ENCODE results near the gene TRIM37.

TRIM37 gene

GRCh38 chr17:59037960-59038359 is 68.7 kb downstream of the TRIM37 start:
- DNase-seq (ENCODE audit: low read depth): no peak

DNA sequence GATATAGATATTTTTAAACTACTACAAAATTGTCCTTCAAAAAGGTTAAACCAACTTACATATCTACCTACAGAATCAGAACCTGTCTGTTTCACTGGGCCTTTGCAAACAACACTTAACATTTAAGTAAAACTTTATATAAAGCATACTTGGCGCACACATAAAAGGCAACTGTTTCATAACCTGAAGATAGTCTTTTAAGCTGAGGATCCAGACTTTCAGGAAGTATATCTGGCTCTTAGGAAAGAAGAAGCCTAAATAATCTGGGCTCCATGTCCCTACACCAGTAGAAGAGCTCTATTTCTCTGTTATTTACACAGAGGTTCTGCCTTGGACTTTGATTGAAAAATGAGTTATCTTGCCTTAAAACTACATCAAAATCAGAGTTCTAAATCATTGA is 75.9 kb downstream of the TRIM37 start:
- no peak for DNase-seq (ENCODE audit: low read depth)

DNA sequence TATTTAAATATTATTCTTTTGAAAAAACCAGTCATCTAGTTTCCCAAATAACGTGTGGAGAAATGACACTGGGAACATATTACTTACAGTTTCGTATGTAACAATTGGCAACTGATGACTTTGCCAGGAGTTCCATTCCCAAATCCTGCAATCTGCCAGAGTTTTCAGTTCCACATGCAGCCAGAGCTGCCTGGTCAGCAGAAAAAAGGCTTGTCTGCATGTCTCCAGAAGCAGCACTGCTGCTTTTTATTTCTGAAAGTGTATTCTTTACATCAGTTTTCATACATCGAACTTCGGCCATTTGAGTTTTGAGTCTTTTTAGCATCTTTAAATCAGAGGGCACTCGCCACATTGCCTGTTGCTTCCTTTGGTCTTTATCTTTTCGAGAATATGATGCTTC is 78.4 kb downstream of the TRIM37 start:
- no peak for DNase-seq (ENCODE audit: low read depth)

GRCh38 chr17:59027750-59028149 is 78.9 kb downstream of the TRIM37 start:
- no peak for DNase-seq (ENCODE audit: low read depth)

GRCh38 chr17:59026176-59026939 is 80.3 kb downstream of the TRIM37 start:
- no peak for DNase-seq (ENCODE audit: low read depth)

DNA sequence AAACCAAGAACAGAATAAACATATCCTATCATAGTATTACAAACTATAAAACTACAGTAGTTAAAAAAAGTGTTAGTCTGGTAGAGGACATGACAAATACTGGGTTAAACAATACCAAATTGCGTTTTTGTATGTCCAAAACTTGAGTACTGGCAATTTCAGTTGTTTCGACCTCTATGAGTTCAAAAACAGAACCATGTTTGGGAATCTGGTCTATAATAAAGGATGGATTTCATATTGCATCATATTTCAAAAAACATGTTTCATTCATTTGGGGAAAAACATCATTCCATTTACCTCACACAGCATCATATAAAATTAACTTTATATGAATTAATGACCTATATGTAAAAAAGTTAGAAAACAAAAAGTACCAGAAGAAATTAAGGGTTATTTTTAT is 81.8 kb downstream of the TRIM37 start:
- DNase-seq (ENCODE audit: low read depth): no peak

DNA sequence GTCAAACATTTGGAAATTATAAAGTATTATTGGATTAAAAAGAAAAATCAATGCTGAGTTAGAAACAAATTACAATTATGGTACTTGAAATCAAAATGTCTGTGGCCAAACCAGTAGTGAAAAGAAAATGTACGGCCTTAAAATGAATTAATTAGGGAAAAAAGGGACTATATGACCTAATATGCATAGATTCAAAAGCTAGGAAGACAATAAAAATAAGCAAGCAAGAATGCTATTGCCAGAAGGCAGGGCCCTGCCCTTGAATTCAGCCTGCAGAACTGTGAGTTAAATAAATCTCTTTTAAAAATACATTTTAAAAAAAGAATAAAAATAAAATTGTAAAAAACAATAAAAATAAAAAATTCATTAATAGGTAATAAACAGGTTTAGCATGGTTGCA is 88.7 kb downstream of the TRIM37 start:
- no peak for DNase-seq (ENCODE audit: low read depth)

- DNase-seq (ENCODE audit: low read depth): no peak
Measured at GRCh38 chr17:59011975-59012374, 94.7 kb downstream of the TRIM37 start.

- DNase-seq (ENCODE audit: low read depth): no peak
Measured at GRCh38 chr17:59010026-59010425, 96.7 kb downstream of the TRIM37 start.

DNA sequence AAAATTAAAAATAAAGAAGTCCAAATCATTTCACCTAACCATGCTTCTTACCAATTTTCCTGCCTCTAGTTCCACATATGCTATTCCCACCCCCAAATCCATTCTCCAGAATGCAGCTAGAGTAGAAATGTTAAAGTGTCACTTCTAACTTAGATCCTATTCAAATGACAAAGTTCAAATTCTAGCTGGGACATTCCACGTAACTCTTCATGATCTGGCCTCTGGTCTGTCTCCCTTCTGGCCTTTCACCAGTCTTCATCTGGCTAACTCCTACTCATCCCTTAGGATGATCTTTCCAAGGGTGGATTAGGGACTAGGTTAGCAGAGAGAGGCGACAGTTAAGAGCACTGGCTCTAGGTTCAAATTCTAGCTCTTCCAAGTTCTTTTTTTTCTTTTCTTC is 97.9 kb downstream of the TRIM37 start:
- DNase-seq (ENCODE audit: low read depth): no peak

DNA sequence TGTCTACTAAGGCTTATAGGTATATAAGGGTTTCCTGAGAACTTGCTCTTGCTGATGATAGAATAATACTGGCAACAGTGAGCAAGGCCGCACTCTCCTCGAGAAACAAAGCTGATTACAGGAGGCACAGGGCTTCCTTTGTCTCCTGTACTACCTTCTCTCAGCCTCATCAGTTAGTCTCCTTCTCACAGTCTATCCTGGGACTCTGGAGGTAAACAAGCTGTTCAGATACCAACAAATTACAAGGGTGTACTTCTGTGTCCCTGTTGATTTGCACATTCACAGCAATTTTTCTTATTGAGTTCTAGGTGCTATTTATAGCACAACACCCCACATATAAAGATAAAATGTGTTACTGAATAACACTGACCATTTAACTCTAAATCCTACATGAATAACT is 98.7 kb downstream of the TRIM37 start:
- no peak for DNase-seq (ENCODE audit: low read depth)

DNA sequence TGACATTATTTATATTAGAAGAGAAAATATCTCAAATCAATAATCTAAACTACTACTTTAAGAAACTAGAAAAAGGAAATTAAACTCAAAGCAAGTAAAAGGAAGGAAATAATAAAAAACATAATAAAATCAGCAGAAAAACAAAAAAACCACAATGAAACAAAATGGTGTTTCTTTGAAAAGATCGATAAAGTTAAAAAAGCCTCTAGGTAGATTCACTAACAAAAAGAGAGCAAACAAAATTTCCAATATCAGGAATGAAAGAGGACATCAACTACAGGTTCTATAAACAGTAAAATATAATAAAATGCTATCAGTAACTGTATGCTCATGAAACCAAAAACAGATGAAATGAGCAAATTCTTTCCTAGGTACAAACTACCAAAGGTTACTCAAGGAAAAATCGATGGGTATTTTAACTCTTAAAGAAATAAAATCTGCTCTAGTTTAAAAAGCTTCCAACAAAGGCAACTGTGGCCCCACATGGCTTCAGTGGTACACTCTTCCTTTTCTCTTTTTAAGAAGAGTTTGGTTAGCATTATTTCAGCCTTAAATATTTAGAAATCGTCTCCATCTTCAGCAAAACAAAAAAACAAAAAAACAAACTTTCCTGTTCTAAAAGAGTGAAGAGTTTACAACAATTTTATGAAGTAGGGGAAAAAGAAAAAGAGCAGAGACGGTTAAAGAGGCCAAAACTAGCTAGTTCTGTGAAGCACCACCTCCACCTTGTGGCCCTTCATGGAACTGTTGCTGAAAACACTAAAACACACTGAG is 102.2 kb downstream of the TRIM37 start:
- peak; percentile 25 for DNase-seq (ENCODE audit: low read depth)

DNA sequence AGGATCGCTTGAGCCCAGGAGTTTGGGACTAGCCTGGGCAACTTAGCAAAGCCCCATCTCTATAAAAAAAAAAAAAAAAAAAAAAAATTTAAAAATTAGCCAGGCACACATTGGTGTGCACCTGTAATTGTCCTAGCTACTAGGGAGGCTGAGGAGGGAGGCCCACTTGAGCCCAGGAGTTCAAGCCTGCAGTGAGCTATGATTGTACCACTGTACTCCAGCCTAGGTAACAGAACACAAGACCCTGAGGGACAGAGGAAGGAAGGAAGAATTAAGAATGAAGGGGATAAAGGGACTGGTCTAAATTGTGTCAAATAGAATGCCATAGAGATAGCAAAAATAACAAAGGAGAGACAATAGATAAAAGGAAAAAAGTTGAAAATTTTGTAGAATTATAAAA is 102.8 kb downstream of the TRIM37 start:
- no peak for DNase-seq (ENCODE audit: low read depth)

DNA sequence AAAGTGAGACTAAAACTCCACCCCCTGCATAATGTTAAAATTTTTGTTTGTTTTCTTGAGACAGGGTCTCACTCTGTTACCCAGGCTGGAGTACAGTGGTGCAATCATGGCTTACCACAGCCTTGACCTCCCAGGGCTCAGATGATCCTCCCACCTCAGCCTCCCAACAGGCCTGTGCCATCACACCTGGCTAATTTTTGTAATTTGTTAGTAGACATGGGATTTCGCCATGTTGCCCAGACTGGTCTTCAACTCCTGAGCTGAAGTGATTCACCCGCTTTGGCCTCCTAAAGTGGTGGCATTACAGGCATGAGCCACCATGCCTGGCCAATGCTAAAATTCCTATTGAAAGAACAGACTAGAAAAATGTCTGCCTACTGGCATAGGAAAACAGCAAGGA is 103.8 kb downstream of the TRIM37 start:
- no peak for DNase-seq (ENCODE audit: low read depth)

DNA sequence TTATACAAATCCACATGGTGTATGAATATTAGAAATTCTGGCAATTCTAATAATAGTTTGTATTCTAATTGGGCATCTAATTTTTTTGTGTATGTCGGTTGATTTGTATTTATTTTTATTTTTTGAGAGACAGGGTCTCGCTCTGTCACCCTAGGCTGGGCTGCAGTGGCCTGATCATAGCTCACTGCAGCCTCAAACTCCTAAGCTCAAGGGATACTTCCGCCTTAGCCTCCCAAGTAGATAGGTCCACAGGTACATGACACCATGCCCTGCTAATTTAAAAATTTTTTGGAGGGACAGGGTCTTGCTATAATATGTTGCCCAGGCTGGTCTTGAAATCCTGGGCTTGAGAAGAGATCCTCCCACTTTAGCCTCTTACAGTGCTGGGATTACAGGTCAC is 104.6 kb downstream of the TRIM37 start:
- no peak for DNase-seq (ENCODE audit: low read depth)

DNA sequence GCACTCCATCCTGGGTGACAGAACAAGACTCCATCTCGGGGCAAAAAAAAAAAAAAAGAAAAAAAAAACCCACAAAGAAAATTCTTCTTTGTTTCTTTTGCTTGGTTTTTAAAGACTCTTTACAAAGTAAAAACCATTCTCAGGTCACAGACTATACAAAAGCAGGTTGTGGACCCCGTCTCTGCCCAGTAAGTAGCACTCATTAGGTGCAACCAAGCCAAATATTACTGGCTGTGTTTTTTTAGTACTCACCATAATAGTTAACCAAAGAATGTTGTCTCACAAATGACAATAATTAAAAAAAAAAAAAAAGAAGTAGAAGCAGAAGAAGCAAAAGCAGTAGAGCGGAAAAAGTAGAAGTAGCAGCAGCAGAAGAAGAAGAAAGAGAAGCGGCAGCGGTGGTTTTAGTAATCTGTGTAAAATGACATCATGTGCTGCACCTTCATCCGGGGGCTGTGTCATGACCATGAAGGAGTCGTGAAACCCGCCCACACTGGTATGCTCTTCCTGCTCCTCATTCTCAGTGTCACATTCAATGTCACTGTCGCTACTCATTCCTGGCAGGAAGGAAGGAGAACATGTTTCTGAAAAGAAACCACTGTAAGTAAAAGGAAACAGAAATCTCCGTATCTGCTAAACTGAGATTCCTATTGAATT is 105.4 kb downstream of the TRIM37 start:
- DNase-seq (ENCODE audit: low read depth): no peak

DNA sequence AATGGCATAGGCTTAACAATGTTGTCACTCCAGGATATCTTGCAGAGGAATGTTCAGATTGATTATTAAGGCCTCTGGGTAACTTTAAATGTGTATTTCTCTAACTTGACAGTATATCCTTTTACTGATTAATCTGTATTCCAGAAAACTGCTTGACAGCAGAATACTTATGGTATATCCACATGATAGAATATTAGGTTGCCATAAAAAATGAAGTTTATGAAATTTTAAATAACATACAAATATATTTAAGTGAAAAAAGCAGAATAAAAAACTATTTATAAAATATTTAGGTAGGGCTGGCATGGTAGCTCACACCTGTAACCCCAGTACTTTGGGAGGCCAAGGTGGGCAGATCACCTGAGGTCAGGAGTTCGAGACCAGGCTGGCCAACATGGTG is 106.7 kb downstream of the TRIM37 start:
- DNase-seq (ENCODE audit: low read depth): no peak

- DNase-seq (ENCODE audit: low read depth): no peak
Measured at GRCh38 chr17:58999500-58999899, 107.2 kb downstream of the TRIM37 start.

DNA sequence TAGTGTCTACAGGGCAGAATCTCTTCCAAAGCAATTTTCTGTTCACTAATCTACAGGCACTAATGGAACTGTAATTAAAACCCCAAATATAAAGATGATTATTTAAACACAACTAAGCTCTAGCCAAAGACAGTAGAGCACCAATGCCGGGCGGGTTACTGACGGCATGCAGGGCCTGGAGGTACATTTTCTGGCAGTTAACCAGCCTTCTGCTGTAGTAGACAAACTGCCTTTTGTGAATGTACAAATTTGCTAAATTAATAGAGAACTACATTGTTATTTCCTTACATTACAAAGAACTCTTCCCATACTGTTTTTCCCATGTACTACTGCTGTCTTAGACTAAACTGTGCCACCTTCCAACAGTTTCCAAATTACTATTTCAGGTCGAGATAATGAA is 107.8 kb downstream of the TRIM37 start:
- DNase-seq (ENCODE audit: low read depth): no peak

DNA sequence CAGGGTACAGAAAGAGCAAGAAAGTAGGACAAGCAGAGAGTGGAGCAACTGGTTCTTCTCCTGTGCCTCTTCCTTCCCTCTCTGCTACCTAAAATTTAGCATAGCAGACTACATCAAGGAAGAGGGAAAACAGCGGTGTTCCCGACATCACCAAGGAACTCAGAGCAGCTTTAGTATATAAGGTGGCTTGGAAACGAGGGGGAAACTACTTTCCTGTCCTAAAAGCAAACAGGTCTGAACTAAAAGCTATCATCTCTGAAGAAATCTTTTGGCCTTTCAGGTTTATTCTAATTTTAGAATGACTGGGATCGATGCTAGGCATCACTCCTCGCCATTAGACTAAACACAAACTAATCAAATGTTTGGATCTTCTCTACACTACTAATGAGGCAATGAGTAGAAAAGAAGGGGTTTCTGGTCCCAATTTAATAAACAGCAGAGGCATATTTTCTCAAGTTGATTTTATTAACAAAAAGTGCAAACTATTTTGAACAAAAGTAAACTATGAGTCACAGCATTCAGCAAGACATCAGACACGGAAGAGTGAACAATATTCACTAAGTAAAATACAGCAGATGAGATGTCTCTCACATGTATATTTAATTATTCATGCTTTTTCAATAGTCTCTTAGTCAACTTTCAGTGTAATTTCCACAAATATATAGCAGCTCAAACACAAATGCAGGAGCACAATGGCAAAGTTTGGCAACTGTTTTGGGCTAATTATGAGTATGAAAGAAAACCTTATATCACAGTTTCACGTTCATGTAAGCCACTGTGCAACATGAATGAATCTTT is 108.7 kb downstream of the TRIM37 start:
- DNase-seq (ENCODE audit: low read depth): no peak

DNA sequence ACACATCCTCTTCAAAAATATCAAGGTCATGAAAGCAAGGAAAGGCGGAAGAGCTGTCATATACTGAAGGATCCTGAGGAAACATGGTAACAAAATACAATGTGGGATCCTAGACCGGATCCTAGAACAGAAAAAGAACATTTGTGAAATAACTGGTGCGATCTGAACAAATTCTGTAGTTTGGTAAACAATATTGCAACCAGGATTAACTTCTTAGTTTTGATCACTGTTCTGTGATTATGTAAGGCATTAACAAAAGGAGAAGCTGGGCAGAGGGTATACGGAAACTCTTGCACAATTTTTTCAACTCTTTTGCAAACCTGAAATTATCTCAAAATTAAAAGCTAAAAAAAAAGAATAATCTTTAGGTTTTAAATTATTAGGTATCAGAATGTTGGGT is 109.7 kb downstream of the TRIM37 start:
- DNase-seq (ENCODE audit: low read depth): no peak

GRCh38 chr17:58995247-58995940 is 111.3 kb downstream of the TRIM37 start:
- no peak for DNase-seq (ENCODE audit: low read depth)

Data from GM04504 (cell line).